H9 (cell line): Measurements from ENCODE around the gene NHERF2. TPM values are rescaled to one million over a fixed set of nuclear protein-coding genes. Genes with fewer than 3 reads are reported as not detected.

ENCODE experiments used
- DNase-seq: peaks from one replicate; pipeline ENCODE4 v3.0.0-alpha.2; 2017
- H2AFZ ChIP-seq: one replicate; pipeline ENCODE4 v1.6.1; 2013; ENCODE audit warnings: mild to moderate bottlenecking, low read length, control low read depth, moderate library complexity
- H2AK5ac ChIP-seq: 2 replicates; pipeline ENCODE4 v1.6.1; 2013; ENCODE audit warnings: low read length, control low read depth, mixed read lengths; ENCODE audit not compliant: insufficient read length
- H2BK120ac ChIP-seq: one replicate; pipeline ENCODE4 v1.6.1; 2013; ENCODE audit warnings: low read depth, mild to moderate bottlenecking, low read length, control low read depth, inconsistent platforms; ENCODE audit not compliant: poor library complexity, severe bottlenecking
- H2BK12ac ChIP-seq: 2 replicates; pipeline ENCODE4 v1.6.1; 2013; ENCODE audit warnings: low read length, control low read depth, mixed read lengths, low read depth; ENCODE audit not compliant: insufficient read length
- H2BK15ac ChIP-seq: 2 replicates; pipeline ENCODE4 v1.6.1; 2013; ENCODE audit warnings: low read depth, low read length, control low read depth
- H2BK20ac ChIP-seq: one replicate; pipeline ENCODE4 v1.6.1; 2013; ENCODE audit warnings: low read depth, mild to moderate bottlenecking, low read length, control low read depth, inconsistent platforms; ENCODE audit not compliant: poor library complexity, severe bottlenecking
- H2BK5ac ChIP-seq: 2 replicates; pipeline ENCODE4 v1.6.1; 2013; ENCODE audit warnings: low read length, control low read depth, mixed read lengths; ENCODE audit not compliant: insufficient read length
- H3K14ac ChIP-seq: 2 replicates; pipeline ENCODE4 v1.6.1; 2013; ENCODE audit warnings: low read length, control low read depth; ENCODE audit not compliant: insufficient read depth
- H3K18ac ChIP-seq: 2 replicates; pipeline ENCODE4 v1.6.1; 2013; ENCODE audit warnings: low read depth, mild to moderate bottlenecking, mixed read lengths, low read length, control low read depth; ENCODE audit not compliant: insufficient read length
- H3K23ac ChIP-seq: 2 replicates; pipeline ENCODE4 v1.6.1; 2013; ENCODE audit warnings: low read length, control low read depth, mixed read lengths, low read depth; ENCODE audit not compliant: insufficient read length
- H3K23me2 ChIP-seq: 2 replicates; pipeline ENCODE4 v1.6.1; 2013; ENCODE audit warnings: low read depth, mild to moderate bottlenecking, mixed read lengths, low read length, control low read depth; ENCODE audit not compliant: insufficient read length, poor library complexity, severe bottlenecking
- H3K27ac ChIP-seq: 2 replicates; pipeline ENCODE4 v1.5.1; 2013; ENCODE audit warnings: low read length, control low read depth, mixed read lengths, low read depth; ENCODE audit not compliant: insufficient read length
- H3K27me3 ChIP-seq: 2 replicates; pipeline ENCODE4 v1.6.1; 2013; ENCODE audit warnings: low read length, control low read depth, inconsistent platforms; ENCODE audit not compliant: insufficient read depth
- H3K4ac ChIP-seq: 2 replicates; pipeline ENCODE4 v1.6.1; 2013; ENCODE audit warnings: low read depth, mild to moderate bottlenecking, control low read depth, inconsistent platforms, low read length, moderate library complexity
- H3K4me1 ChIP-seq: 2 replicates; pipeline ENCODE4 v1.6.1; 2013; ENCODE audit warnings: low read length, control low read depth, inconsistent platforms; ENCODE audit not compliant: insufficient read depth
- H3K4me2 ChIP-seq: 2 replicates; pipeline ENCODE4 v1.6.1; 2013; ENCODE audit warnings: low read length, control low read depth, mixed read lengths; ENCODE audit not compliant: insufficient read length, insufficient read depth
- H3K56ac ChIP-seq: 2 replicates; pipeline ENCODE4 v1.6.1; 2013; ENCODE audit warnings: low read depth, mild to moderate bottlenecking, mixed read lengths, low read length, control low read depth; ENCODE audit not compliant: insufficient read length
- H3K79me1 ChIP-seq: 2 replicates; pipeline ENCODE4 v1.6.1; 2013; ENCODE audit warnings: low read depth, mild to moderate bottlenecking, moderate library complexity, low read length, control low read depth, inconsistent platforms; ENCODE audit not compliant: insufficient read depth, poor library complexity, severe bottlenecking
- H3K79me2 ChIP-seq: 2 replicates; pipeline ENCODE4 v1.6.1; 2013; ENCODE audit warnings: low read length, control low read depth, inconsistent platforms; ENCODE audit not compliant: insufficient read depth
- H3K9ac ChIP-seq: 2 replicates; pipeline ENCODE4 v1.6.1; 2013; ENCODE audit warnings: low read length, control low read depth, mixed read lengths; ENCODE audit not compliant: insufficient read length; ENCODE audit errors: extremely low read depth
- H3K9me3 ChIP-seq: one replicate; pipeline ENCODE4 v1.6.1; 2013; ENCODE audit warnings: low read depth, low read length, inconsistent platforms; ENCODE audit not compliant: control insufficient read depth
- H3T11ph ChIP-seq: one replicate; pipeline ENCODE4 v1.6.1; 2013; ENCODE audit warnings: mild to moderate bottlenecking, low read length, control low read depth, inconsistent platforms
- H4K20me1 ChIP-seq: one replicate; pipeline ENCODE4 v1.6.1; 2013; ENCODE audit not compliant: control insufficient read depth, insufficient read length, insufficient read depth
- H4K5ac ChIP-seq: 2 replicates; pipeline ENCODE4 v1.6.1; 2013; ENCODE audit warnings: low read depth, mild to moderate bottlenecking, mixed read lengths, low read length, control low read depth; ENCODE audit not compliant: insufficient read length
- H4K8ac ChIP-seq: replicated peaks from 2 replicates; pipeline ENCODE4 v1.6.1; 2013; ENCODE audit warnings: low read length, control low read depth, mixed read lengths, low read depth; ENCODE audit not compliant: insufficient read length
- H4K91ac ChIP-seq: 2 replicates; pipeline ENCODE4 v1.6.1; 2013; ENCODE audit warnings: low read depth, mild to moderate bottlenecking, moderate library complexity, mixed read lengths, low read length, control low read depth; ENCODE audit not compliant: insufficient read length
- H3K27ac Mint-ChIP-seq, 3 experiments: 2 replicates in 2 of 3; 3 replicates in 1 of 3; pipeline ENCODE4 v1.8.0; 2020 to 2021; ENCODE audit warnings: mixed read lengths in 3 of 3, mild to moderate bottlenecking in 1 of 3, moderate library complexity in 1 of 3
- H3K27me3 Mint-ChIP-seq: 2 replicates; pipeline ENCODE4 v1.8.0; 2021; ENCODE audit warnings: low read depth, mild to moderate bottlenecking, moderate library complexity, mixed read lengths
- H3K36me3 Mint-ChIP-seq, 3 experiments: 2 replicates in 2 of 3; 3 replicates in 1 of 3; pipeline ENCODE4 v1.8.0; 2020 to 2021; ENCODE audit warnings: low read depth in 3 of 3, mixed read lengths in 3 of 3; ENCODE audit not compliant: insufficient read depth in 1 of 3
- H3K4me1 Mint-ChIP-seq, 2 experiments: 2 replicates each; pipeline ENCODE4 v1.8.0; 2020; ENCODE audit warnings: mixed read lengths in 2 of 2
- H3K4me3 Mint-ChIP-seq, 2 experiments: 2 replicates in 1 of 2; 3 replicates in 1 of 2; pipeline ENCODE4 v1.8.0; 2020 to 2021; ENCODE audit warnings: mild to moderate bottlenecking in 2 of 2, mixed read lengths in 2 of 2, moderate library complexity in 1 of 2
- H3K9me3 Mint-ChIP-seq, 2 experiments: 2 replicates in 1 of 2; 3 replicates in 1 of 2; pipeline ENCODE4 v1.8.0; 2020; ENCODE audit warnings: mild to moderate bottlenecking in 2 of 2, mixed read lengths in 2 of 2, moderate library complexity in 1 of 2
- WGBS: extraction: QIAGEN DNeasy Blood & Tissue Kit; methylation state at CpG from one replicate; pipeline ENCODE4 v1.1.7; 2013; ENCODE audit warnings: missing lambda C conversion rate, low lambda C conversion rate, mixed read lengths; ENCODE audit not compliant: insufficient read length; ENCODE audit errors: extremely low coverage; 5-methylcytosine and 5-hydroxymethylcytosine counted together
- total RNA-seq: library from RNA; stranded (reverse); gene quantifications from 2 replicates; pipeline ENCODE4 v1.2.1, GENCODE V29; 2021
- TF ChIP-seq, protein P1 (sequence below): fragments of 200-600 bp; sonication (generic); conservative IDR thresholded peaks from 3 replicates; pipeline ENCODE4 v1.8.0; 2021; ENCODE audit warnings: antibody characterized with exemption, mild to moderate bottlenecking

Gene NHERF2
- total RNA-seq, 1 experiment from 2014 or later: 15.3 TPM

DNA sequence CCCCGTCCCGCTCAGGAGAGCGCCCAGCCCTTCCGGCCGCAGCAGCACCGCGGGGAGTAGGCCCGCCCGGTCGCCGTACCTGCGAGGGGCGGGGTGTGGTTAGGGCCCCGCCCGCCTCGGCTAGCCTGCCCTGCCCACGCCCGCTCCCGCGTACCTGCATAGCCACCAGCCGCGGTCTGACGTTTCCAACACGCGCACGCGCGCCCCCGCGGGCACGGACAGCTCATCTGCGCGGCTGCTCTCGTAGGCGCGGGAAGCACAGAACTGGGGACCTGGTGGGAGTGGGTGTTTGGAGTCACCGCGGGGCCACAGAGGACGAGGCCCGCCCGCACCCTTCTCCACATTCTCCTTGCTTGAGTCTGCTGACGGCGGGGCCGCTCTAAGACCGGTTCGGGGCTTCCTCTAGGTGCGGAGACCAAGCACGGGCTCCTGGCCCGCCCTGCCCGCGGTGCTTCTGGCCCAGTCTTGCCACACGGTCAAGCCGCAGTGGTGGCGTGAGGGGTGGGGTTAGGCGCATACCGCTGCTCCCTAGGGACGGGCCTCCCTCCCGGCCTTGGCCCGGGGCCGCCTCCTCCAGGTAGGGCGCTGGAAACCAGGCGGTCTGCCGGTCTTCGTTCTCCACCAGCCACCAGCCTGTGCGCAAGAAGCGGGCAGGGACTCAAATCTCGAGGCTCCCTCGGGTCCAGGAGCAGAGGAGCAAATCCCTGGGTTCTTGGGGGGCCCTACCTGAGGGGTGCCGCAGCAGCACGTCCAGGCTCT lies 47.3 kb upstream of the NHERF2 start:
- Histone ChIP-seq H3K23ac (no peak overlapping the region), H3K27ac (no peak overlapping the region), H3K9ac (no peak overlapping the region), H2BK5ac (no peak overlapping the region), H3K4ac (no peak overlapping the region), H4K20me1 (no peaks in the 10 kb centered on the region), H3K56ac (no peak overlapping the region), H3K9me3 (no peaks in the 10 kb centered on the region), H3K79me1 (no peaks in the 10 kb centered on the region), H2BK120ac (no peak overlapping the region), H2AFZ (no peak overlapping the region), H3K27me3 (peaks cover 22% of the 10 kb centered on the region), H4K5ac (no peak overlapping the region), H3K14ac (no peak overlapping the region), H2AK5ac (no peak overlapping the region), H3K79me2 (no peaks in the 10 kb centered on the region), H3K18ac (no peak overlapping the region), H3K4me2 (peak overlapping the region; percentile 40), H4K91ac (no peak overlapping the region), H2BK12ac (no peak overlapping the region), H2BK15ac (no peak overlapping the region), H2BK20ac (no peak overlapping the region), H3K23me2 (peaks cover 17% of the 10 kb centered on the region), H4K8ac (no peak overlapping the region), H3K4me1 (no peaks in the 10 kb centered on the region), H3T11ph (no peak overlapping the region)
- WGBS: no CpG with 5 or more reads among the region's 70 CpGs
- peaks cover 40% of the 10 kb centered on the region for H3K27me3 Mint-ChIP-seq
- H3K9me3 Mint-ChIP-seq: no peaks in the 10 kb centered on the region
- peak; percentile 78 for DNase-seq
- TF ChIP-seq, protein P1, sequence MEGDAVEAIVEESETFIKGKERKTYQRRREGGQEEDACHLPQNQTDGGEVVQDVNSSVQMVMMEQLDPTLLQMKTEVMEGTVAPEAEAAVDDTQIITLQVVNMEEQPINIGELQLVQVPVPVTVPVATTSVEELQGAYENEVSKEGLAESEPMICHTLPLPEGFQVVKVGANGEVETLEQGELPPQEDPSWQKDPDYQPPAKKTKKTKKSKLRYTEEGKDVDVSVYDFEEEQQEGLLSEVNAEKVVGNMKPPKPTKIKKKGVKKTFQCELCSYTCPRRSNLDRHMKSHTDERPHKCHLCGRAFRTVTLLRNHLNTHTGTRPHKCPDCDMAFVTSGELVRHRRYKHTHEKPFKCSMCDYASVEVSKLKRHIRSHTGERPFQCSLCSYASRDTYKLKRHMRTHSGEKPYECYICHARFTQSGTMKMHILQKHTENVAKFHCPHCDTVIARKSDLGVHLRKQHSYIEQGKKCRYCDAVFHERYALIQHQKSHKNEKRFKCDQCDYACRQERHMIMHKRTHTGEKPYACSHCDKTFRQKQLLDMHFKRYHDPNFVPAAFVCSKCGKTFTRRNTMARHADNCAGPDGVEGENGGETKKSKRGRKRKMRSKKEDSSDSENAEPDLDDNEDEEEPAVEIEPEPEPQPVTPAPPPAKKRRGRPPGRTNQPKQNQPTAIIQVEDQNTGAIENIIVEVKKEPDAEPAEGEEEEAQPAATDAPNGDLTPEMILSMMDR: no peak
- peaks cover 10 to 23% (median 22%) of the 10 kb centered on the region in 3 experiments for H3K36me3 Mint-ChIP-seq
- H3K27ac Mint-ChIP-seq: no peak overlapping the region
- H3K4me3 Mint-ChIP-seq: peak overlapping the region; percentile 53 to 70
- H3K4me1 Mint-ChIP-seq: peaks cover 13 to 18% of the 10 kb centered on the region in 2 experiments
